HCT116 (cell line): ENCODE measurements around the gene SP110. TPM values are rescaled to one million over a fixed set of nuclear protein-coding genes. Genes with fewer than 3 reads are reported as not detected.

Experiments used
- ATAC-seq: fragments of 200-7000 bp; cut with Tn5 transposase; 2 replicates; pipeline ENCODE4 v1.9.1; 2020; ENCODE audit warnings: mild to moderate bottlenecking, moderate library complexity
- BruUV-seq: library from RNA; stranded (reverse); fragments of 400-500 nt; replicated peaks from 2 replicates; lab custom pipeline; 2021; lab: Mats Ljungman, UMichigan
- CTCF ChIA-PET: fragments of 300-600 bp; sonication (Branson Sonifier 250); formaldehyde crosslinking; loops from one replicate; lab custom pipeline; 2021; ENCODE audit warnings: antibody characterized with exemption; lab: Charles Lee
- POLR2A ChIA-PET: fragments of 300-600, 350-600 bp; sonication (Branson Sonifier 250); formaldehyde crosslinking; loops from one replicate; lab custom pipeline; 2021; ENCODE audit warnings: antibody characterized with exemption; lab: Charles Lee
- RAD21 ChIA-PET, 2 experiments: fragments of 300-600 bp; sonication (Branson Sonifier 250); formaldehyde crosslinking; loops; one replicate each; lab custom pipeline; 2023; ENCODE audit warnings: low total read pairs in 2 of 2; ENCODE audit not compliant: uncharacterized antibody in 2 of 2, unreplicated experiment in 2 of 2, low non-redundant PET in 1 of 2; lab: Charles Lee
- DNase-seq: peaks from one replicate; pipeline ENCODE4 v3.0.0-alpha.2; 2010; ENCODE audit warnings: low read depth, low spot score
- H2AFZ ChIP-seq: fragments of 200-600 bp; shearing (Covaris generic), sonication (generic); 2 replicates; pipeline ENCODE4 v1.6.1; 2017; ENCODE audit warnings: low read depth, mixed run types, mixed read lengths, antibody characterized with exemption, low read length; ENCODE audit not compliant: poor library complexity, severe bottlenecking
- H3K27ac ChIP-seq: 2 replicates; pipeline ENCODE4 v1.5.1; 2012; ENCODE audit warnings: low read depth, low read length
- H3K27me3 ChIP-seq: fragments of 200-600 bp; sonication (generic); 2 replicates; pipeline ENCODE4 v1.6.1; 2016; ENCODE audit warnings: mixed run types, low read length, mixed read lengths; ENCODE audit not compliant: insufficient read depth
- H3K36me3 ChIP-seq, 2 experiments: fragments of 200-500 bp in 1 of 2; fragments of 200-600 bp in 1 of 2; sonication (Bioruptor generic) in 1 of 2; sonication (generic) in 1 of 2; 2 replicates each; pipeline versions ENCODE4 v1.5.1 to v1.6.1; 2014 to 2016; ENCODE audit warnings: low read length in 2 of 2, inconsistent platforms in 1 of 2, mixed read lengths in 1 of 2, mixed run types in 1 of 2; ENCODE audit not compliant: insufficient read depth in 2 of 2, control insufficient read depth in 1 of 2
- H3K4me1 ChIP-seq, 2 experiments: fragments of 200-600 bp in 1 of 2; sonication (generic) in 1 of 2; 2 replicates each; pipeline versions ENCODE4 v1.5.1 to v1.6.1; 2012 to 2017; ENCODE audit warnings: low read length in 2 of 2, inconsistent platforms in 1 of 2, mild to moderate bottlenecking in 1 of 2, mixed read lengths in 1 of 2, mixed run types in 1 of 2, moderate library complexity in 1 of 2; ENCODE audit not compliant: insufficient read depth in 2 of 2, control insufficient read depth in 1 of 2
- H3K4me2 ChIP-seq: fragments of 200-600 bp; sonication (generic); 2 replicates; pipeline ENCODE4 v1.6.1; 2017; ENCODE audit warnings: mixed run types, low read length, mixed read lengths
- H3K4me3 ChIP-seq, 2 experiments: fragments of 200-600 bp in 1 of 2; sonication (generic) in 1 of 2; replicated peaks in 1 of 2; 2 replicates each; pipeline ENCODE4 v1.5.1; 2011 to 2016; ENCODE audit warnings: low read length in 2 of 2, control low read depth in 1 of 2, low read depth in 1 of 2, mild to moderate bottlenecking in 1 of 2, mixed read lengths in 1 of 2, mixed run types in 1 of 2
- H3K79me2 ChIP-seq: fragments of 200-600 bp; sonication (generic); 2 replicates; pipeline ENCODE4 v1.6.1; 2017; ENCODE audit warnings: mild to moderate bottlenecking, mixed run types, low read length, moderate library complexity, mixed read lengths; ENCODE audit not compliant: insufficient read depth
- H3K9ac ChIP-seq: fragments of 200-600 bp; sonication (generic); 2 replicates; pipeline ENCODE4 v1.6.1; 2016; ENCODE audit warnings: low read length, mixed read lengths
- H3K9me2 ChIP-seq: fragments of 200-600 bp; sonication (generic), shearing (Covaris generic); 2 replicates; pipeline ENCODE4 v1.6.1; 2017; ENCODE audit warnings: mixed run types, mild to moderate bottlenecking, moderate library complexity; ENCODE audit not compliant: insufficient read depth
- H3K9me3 ChIP-seq, 2 experiments: fragments of 200-500 bp in 1 of 2; fragments of 200-600 bp in 1 of 2; sonication (Bioruptor generic) in 1 of 2; sonication (generic) in 1 of 2; 2 replicates each; pipeline ENCODE4 v1.6.1; 2014 to 2017; ENCODE audit warnings: low read length in 2 of 2, mixed read lengths in 2 of 2, inconsistent platforms in 1 of 2, low read depth in 1 of 2, mild to moderate bottlenecking in 1 of 2, mixed run types in 1 of 2, moderate library complexity in 1 of 2; ENCODE audit not compliant: control insufficient read depth in 1 of 2, insufficient read depth in 1 of 2
- H4K20me1 ChIP-seq: fragments of 200-600 bp; sonication (generic), shearing (Covaris generic); 2 replicates; pipeline ENCODE4 v1.6.1; 2017; ENCODE audit warnings: mixed run types, mild to moderate bottlenecking, moderate library complexity; ENCODE audit not compliant: insufficient read depth
- CBX3 ChIP-seq: IDR thresholded peaks from 2 replicates; pipeline ENCODE4 v1.6.1; 2012; ENCODE audit warnings: low read depth
- EGR1 ChIP-seq: IDR thresholded peaks from 2 replicates; pipeline ENCODE4 v1.6.1; 2012; ENCODE audit warnings: low read depth
- EZH2phosphoT487 ChIP-seq: fragments of 200-600 bp; IDR thresholded peaks from 2 replicates; pipeline ENCODE4 v1.6.1; 2018; ENCODE audit warnings: antibody characterized with exemption, borderline replicate concordance
- FOSL1 ChIP-seq: IDR thresholded peaks from 2 replicates; pipeline ENCODE4 v1.6.1; 2012; ENCODE audit warnings: low read depth
- POLR2A ChIP-seq: IDR thresholded peaks from 2 replicates; pipeline ENCODE4 v1.7.0; 2011; ENCODE audit warnings: borderline replicate concordance; ENCODE audit not compliant: insufficient read depth, insufficient read length; ENCODE audit errors: extremely low read depth
- RAD21 ChIP-seq: IDR thresholded peaks from 2 replicates; pipeline ENCODE4 v1.6.1; 2012; ENCODE audit warnings: low read depth, mild to moderate bottlenecking
- SP1 ChIP-seq: IDR thresholded peaks from 2 replicates; pipeline ENCODE4 v1.6.1; 2012; ENCODE audit warnings: low read depth
- SRF ChIP-seq: IDR thresholded peaks from 2 replicates; pipeline ENCODE4 v1.6.1; 2012; ENCODE audit warnings: low read depth
- TCF7L2 ChIP-seq: IDR thresholded peaks from 2 replicates; pipeline ENCODE4 v1.7.0; 2011; ENCODE audit warnings: borderline replicate concordance, inconsistent platforms; ENCODE audit not compliant: insufficient read depth, insufficient read length; ENCODE audit errors: extremely low read depth
- YY1 ChIP-seq: IDR thresholded peaks from 2 replicates; pipeline ENCODE4 v1.6.1; 2011; ENCODE audit warnings: low read length, low read depth, moderate library complexity, mild to moderate bottlenecking; ENCODE audit not compliant: insufficient replicate concordance; ENCODE audit errors: extremely low read depth
- ZBTB33 ChIP-seq: IDR thresholded peaks from 2 replicates; pipeline ENCODE4 v1.6.1; 2011; ENCODE audit warnings: mild to moderate bottlenecking, low read length, moderate library complexity; ENCODE audit not compliant: insufficient replicate concordance; ENCODE audit errors: extremely low read depth
- ZNF274 ChIP-seq: fragments of 200-500 bp; sonication (Bioruptor generic); IDR thresholded peaks from 2 replicates; pipeline ENCODE4 v1.6.1; 2014; ENCODE audit warnings: mild to moderate bottlenecking, low read depth, low read length, inconsistent platforms
- intact Hi-C: fragments of 100-400 bp; cut with micrococcal nuclease; formaldehyde crosslinking; loops from 2 replicates; pipeline ENCODE4 v1.10.0; 2022
- total RNA-seq: library from RNA; stranded (reverse); gene quantifications from one replicate; pipeline ENCODE4 v1.2.1, GENCODE V29; 2021; ENCODE audit not compliant: unreplicated experiment

Gene SP110
- total RNA-seq, 1 experiment from 2014 or later = 8.5 TPM

- no peak for DNase-seq
- POLR2A ChIA-PET = no interaction called here
- Histone ChIP-seq H3K4me2 (no peak overlapping the region), H3K36me3 (no peaks in the 10 kb centered on the region), H3K9ac (no peak overlapping the region), H3K27me3 (no peaks in the 10 kb centered on the region), H3K79me2 (no peaks in the 10 kb centered on the region), H3K4me1 (peaks cover 0 to 6% of the 10 kb centered on the region in 2 experiments; a peak in 1 of 4 replicates), H3K4me3 (no peak overlapping the region), H3K9me2 (no peaks in the 10 kb centered on the region), H3K9me3 (no peaks in the 10 kb centered on the region)
- no TSS peak for BruUV-seq
- RAD21 ChIA-PET = no interaction called here
- no peak for ATAC-seq
- intact Hi-C loops = no loop called here
- TF ChIP-seq POLR2A = no peak
- TF ChIP-seq, all 23 proteins: peak for 0
- no peak overlapping the region for H2AFZ ChIP-seq
- H3K27ac ChIP-seq = no peak overlapping the region
- CTCF ChIA-PET = no interaction called here
- H4K20me1 ChIP-seq = no peaks in the 10 kb centered on the region
Observed at GRCh38 chr2:230262246-230262645, 42.5 kb upstream of the SP110 start.

- H3K27ac ChIP-seq = no peak overlapping the region
- H3K4me3 ChIP-seq = no peak overlapping the region
- H2AFZ ChIP-seq = no peak overlapping the region
- no peak overlapping the region for H3K9ac ChIP-seq
- ChIA-PET POLR2A (no interaction called here), RAD21 (no interaction called here), CTCF (no interaction called here)
- H3K27me3 ChIP-seq = no peaks in the 10 kb centered on the region
- no peak for ATAC-seq
- H3K79me2 ChIP-seq = no peaks in the 10 kb centered on the region
- H3K4me1 ChIP-seq = no peaks in the 10 kb centered on the region
- BruUV-seq = no TSS peak
- intact Hi-C loops = no loop called here
- H3K36me3 ChIP-seq = no peaks in the 10 kb centered on the region
- no peaks in the 10 kb centered on the region for H3K9me3 ChIP-seq
- TF ChIP-seq TCF7L2 (no peak), SRF (no peak), POLR2A (no peak), CBX3 (no peak), YY1 (no peak), ZBTB33 (no peak), EGR1 (no peak), EZH2phosphoT487 (no peak), RAD21 (no peak), FOSL1 (no peak), ZNF274 (no peak), SP1 (no peak)
- no peaks in the 10 kb centered on the region for H4K20me1 ChIP-seq
- no peaks in the 10 kb centered on the region for H3K9me2 ChIP-seq
- DNase-seq = no peak
- H3K4me2 ChIP-seq = no peak overlapping the region
Observed at GRCh38 chr2:230258483-230258882, 38.7 kb upstream of the SP110 start.
